SU-DHL-6 (cell line): ENCODE results near the gene ERMAP.

Experiments used
- H2AFZ ChIP-seq: fragments of 200-600 bp; sonication (generic); 2 replicates; pipeline ENCODE4 v1.6.1; 2014; ENCODE audit warnings: low read depth, mild to moderate bottlenecking, moderate library complexity, mixed read lengths, antibody characterized with exemption, low read length; ENCODE audit not compliant: severe bottlenecking
- H3F3A ChIP-seq: fragments of 200-600 bp; shearing (Covaris generic); 2 replicates; pipeline ENCODE4 v1.6.0; 2016; ENCODE audit warnings: antibody characterized with exemption, mild to moderate bottlenecking; ENCODE audit not compliant: insufficient read depth
- H3K27ac ChIP-seq: fragments of 200-600 bp; sonication (generic); 2 replicates; pipeline ENCODE4 v1.5.1; 2016; ENCODE audit warnings: low read depth, mild to moderate bottlenecking, low read length, moderate library complexity, mixed read lengths
- H3K27me3 ChIP-seq: fragments of 200-600 bp; sonication (generic), shearing (Covaris generic); 2 replicates; pipeline ENCODE4 v1.6.0; 2014; ENCODE audit warnings: mild to moderate bottlenecking, low read length
- H3K36me3 ChIP-seq: fragments of 200-600 bp; sonication (generic); 2 replicates; pipeline ENCODE4 v1.6.1; 2014; ENCODE audit warnings: mild to moderate bottlenecking, low read length, mixed read lengths
- H3K4me2 ChIP-seq: fragments of 300-600, 200-600 bp; shearing (Covaris generic), sonication (generic); 2 replicates; pipeline ENCODE4 v1.6.0; 2014; ENCODE audit warnings: low read length, low read depth, mild to moderate bottlenecking; ENCODE audit not compliant: poor library complexity, severe bottlenecking
- H3K4me3 ChIP-seq: fragments of 200-600 bp; sonication (generic); 2 replicates; pipeline ENCODE4 v1.5.1; 2014; ENCODE audit warnings: antibody characterized with exemption, low read length, mild to moderate bottlenecking, mixed read lengths; ENCODE audit not compliant: insufficient read depth, poor library complexity, severe bottlenecking
- H3K79me2 ChIP-seq: fragments of 200-600 bp; sonication (generic); 2 replicates; pipeline ENCODE4 v1.6.1; 2014; ENCODE audit warnings: mild to moderate bottlenecking, low read length, moderate library complexity; ENCODE audit not compliant: insufficient read depth
- H3K9ac ChIP-seq: fragments of 200-600 bp; sonication (generic); 2 replicates; pipeline ENCODE4 v1.7.0; 2014; ENCODE audit warnings: mild to moderate bottlenecking, low read length
- H3K9me2 ChIP-seq: fragments of 200-600 bp; sonication (generic); replicated peaks from 2 replicates; pipeline ENCODE4 v1.6.1; 2014; ENCODE audit warnings: low read length; ENCODE audit not compliant: insufficient read depth
- H3K9me3 ChIP-seq: fragments of 200-600 bp; sonication (generic); 2 replicates; pipeline ENCODE4 v1.6.1; 2014; ENCODE audit warnings: low read length, mixed read lengths; ENCODE audit not compliant: insufficient read depth
- H4K20me1 ChIP-seq: fragments of 200-600 bp; sonication (generic); 2 replicates; pipeline ENCODE4 v1.6.1; 2014; ENCODE audit warnings: low read depth, mild to moderate bottlenecking, antibody characterized with exemption, low read length, moderate library complexity, mixed read lengths
- CTCF ChIP-seq: fragments of 200-600 bp; sonication (generic); IDR thresholded peaks from one replicate; pipeline ENCODE4 v1.5.1; 2017; ENCODE audit warnings: antibody characterized with exemption, mild to moderate bottlenecking, low read length, moderate library complexity; ENCODE audit not compliant: insufficient read depth, poor library complexity, severe bottlenecking
- EZH2phosphoT487 ChIP-seq: fragments of 200-600 bp; sonication (generic), shearing (Covaris generic); conservative IDR thresholded peaks from 2 replicates; pipeline ENCODE4 v1.6.1; 2018; ENCODE audit warnings: mild to moderate bottlenecking, antibody characterized with exemption, low read length, moderate library complexity, mixed read lengths

Gene ERMAP

GRCh38 chr1:42776502-42776901 lies 40.4 kb upstream of the ERMAP start:
- TF ChIP-seq CTCF (no peak), EZH2phosphoT487 (no peak)
- H3K36me3 ChIP-seq: no peaks in the 10 kb centered on the region; the same call in 1 of the 2 replicates

DNA sequence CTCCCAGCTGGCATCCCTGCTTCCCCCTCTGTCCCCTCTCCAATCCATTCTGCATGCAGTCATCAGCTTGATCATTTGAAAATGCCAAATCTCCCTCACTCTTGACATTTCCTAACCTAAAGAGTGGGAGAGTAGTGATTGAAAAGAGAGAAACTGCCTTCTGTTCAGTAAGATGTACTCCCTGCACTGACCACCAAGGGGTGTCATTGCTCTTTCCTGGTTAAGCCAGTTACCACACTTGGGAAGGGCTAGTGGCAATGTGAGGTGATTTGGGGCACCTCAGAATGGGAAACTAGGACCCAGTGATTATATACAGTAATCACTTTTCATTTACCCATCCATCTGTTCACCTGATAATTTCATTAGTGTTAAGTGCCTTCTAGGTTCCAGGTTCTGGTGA lies 39.1 kb upstream of the ERMAP start:
- no peak overlapping the region for H2AFZ ChIP-seq

More at GRCh38 chr1:42776502-42776901, 40.4 kb upstream of the ERMAP start:
- Histone ChIP-seq H3K27me3 (no peaks in the 10 kb centered on the region), H3K9me2 (no peaks in the 10 kb centered on the region), H3K27ac (no peak overlapping the region), H3K9ac (no peak overlapping the region), H3K9me3 (no peaks in the 10 kb centered on the region), H3K4me2 (no peak overlapping the region), H4K20me1 (no peaks in the 10 kb centered on the region), H3K79me2 (peaks cover 8% of the 10 kb centered on the region; the same call in 1 of the 2 replicates), H3F3A (no peaks in the 10 kb centered on the region), H2AFZ (no peak overlapping the region), H3K4me3 (no peak overlapping the region)

GRCh38 chr1:42779725-42780124 lies 37.2 kb upstream of the ERMAP start:
- Histone ChIP-seq H3K36me3 (no peaks in the 10 kb centered on the region; the same call in 1 of the 2 replicates), H3K4me3 (no peak overlapping the region), H3K79me2 (no peaks in the 10 kb centered on the region), H3F3A (no peaks in the 10 kb centered on the region), H3K4me2 (no peak overlapping the region), H2AFZ (no peak overlapping the region), H3K9me2 (no peaks in the 10 kb centered on the region), H3K9ac (no peak overlapping the region), H3K9me3 (no peaks in the 10 kb centered on the region), H3K27me3 (no peaks in the 10 kb centered on the region), H3K27ac (no peak overlapping the region), H4K20me1 (no peaks in the 10 kb centered on the region)
- TF ChIP-seq CTCF: no peak
- TF ChIP-seq EZH2phosphoT487: no peak

More for the DNA sequence above, 39.1 kb upstream of the ERMAP start:
- no peak overlapping the region for H3K4me2 ChIP-seq
- no peak overlapping the region for H3K27ac ChIP-seq
- H3K9me3 ChIP-seq: no peaks in the 10 kb centered on the region
- no peak overlapping the region for H3K4me3 ChIP-seq
- H4K20me1 ChIP-seq: no peaks in the 10 kb centered on the region
- no peaks in the 10 kb centered on the region; the same call in 1 of the 2 replicates for H3K79me2 ChIP-seq
- TF ChIP-seq EZH2phosphoT487: no peak
- no peaks in the 10 kb centered on the region; the same call in 1 of the 2 replicates for H3K36me3 ChIP-seq
- H3F3A ChIP-seq: no peaks in the 10 kb centered on the region
- H3K9ac ChIP-seq: no peak overlapping the region
- H3K9me2 ChIP-seq: no peaks in the 10 kb centered on the region
- no peaks in the 10 kb centered on the region for H3K27me3 ChIP-seq

DNA sequence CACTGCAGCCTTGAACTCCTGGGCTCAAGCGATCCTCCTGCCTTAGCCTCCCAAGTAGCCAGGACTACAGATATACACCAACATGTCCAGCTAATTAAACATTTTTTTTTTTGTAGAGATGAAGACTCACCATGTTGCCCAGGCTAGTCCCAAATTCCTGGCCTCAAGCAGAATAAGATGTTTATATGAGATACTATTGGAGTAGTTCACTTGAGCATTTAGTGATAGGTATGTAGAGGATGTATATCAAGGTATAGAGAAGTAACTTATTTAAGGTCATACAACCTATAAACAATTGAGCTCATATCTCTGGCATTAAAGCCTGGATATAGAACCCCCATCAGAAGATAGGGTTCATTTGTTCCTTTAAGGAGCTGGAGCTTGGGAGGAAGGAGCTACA lies 36.7 kb upstream of the ERMAP start:
- Histone ChIP-seq H2AFZ (no peak overlapping the region), H3K27me3 (no peaks in the 10 kb centered on the region), H3F3A (no peaks in the 10 kb centered on the region), H4K20me1 (no peaks in the 10 kb centered on the region), H3K9me3 (no peaks in the 10 kb centered on the region), H3K9me2 (no peaks in the 10 kb centered on the region), H3K79me2 (no peaks in the 10 kb centered on the region), H3K4me2 (no peak overlapping the region), H3K27ac (no peak overlapping the region), H3K36me3 (no peaks in the 10 kb centered on the region), H3K9ac (no peak overlapping the region), H3K4me3 (no peak overlapping the region)
- TF ChIP-seq EZH2phosphoT487 (no peak), CTCF (no peak)
